GM10266 (cell line): ENCODE measurements around the gene OSBPL10.

Experiments
- DNase-seq: peaks from one replicate; pipeline ENCODE4 v3.0.0; 2012; ENCODE audit errors: extremely low spot score
- TF ChIP-seq, protein P1 (sequence below): IDR thresholded peaks from 2 replicates; pipeline ENCODE4 v1.5.1; 2012; ENCODE audit warnings: mild to moderate bottlenecking, low read depth; ENCODE audit not compliant: control insufficient read depth, insufficient read depth; ENCODE audit errors: missing control alignments

OSBPL10 gene

DNA sequence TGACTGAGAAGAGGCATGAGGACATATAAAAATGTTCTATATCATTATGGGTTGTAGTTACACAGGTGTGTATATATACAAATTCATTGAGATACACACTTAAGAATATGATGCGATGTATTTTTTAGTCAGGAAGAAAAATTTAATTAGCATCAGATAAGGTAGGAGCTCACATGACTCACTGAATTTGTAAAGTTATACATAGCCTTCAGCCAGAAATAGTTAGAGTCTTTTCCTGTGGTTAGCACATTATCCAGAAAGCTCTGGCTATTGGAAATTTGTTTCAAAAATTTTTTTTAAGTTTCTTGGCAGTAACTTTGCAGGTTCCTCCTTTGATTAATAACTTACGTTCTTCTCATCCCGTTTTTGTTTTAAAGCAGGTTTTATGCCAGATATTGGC is 359.7 kb downstream of the OSBPL10 start:
- TF ChIP-seq, protein P1, sequence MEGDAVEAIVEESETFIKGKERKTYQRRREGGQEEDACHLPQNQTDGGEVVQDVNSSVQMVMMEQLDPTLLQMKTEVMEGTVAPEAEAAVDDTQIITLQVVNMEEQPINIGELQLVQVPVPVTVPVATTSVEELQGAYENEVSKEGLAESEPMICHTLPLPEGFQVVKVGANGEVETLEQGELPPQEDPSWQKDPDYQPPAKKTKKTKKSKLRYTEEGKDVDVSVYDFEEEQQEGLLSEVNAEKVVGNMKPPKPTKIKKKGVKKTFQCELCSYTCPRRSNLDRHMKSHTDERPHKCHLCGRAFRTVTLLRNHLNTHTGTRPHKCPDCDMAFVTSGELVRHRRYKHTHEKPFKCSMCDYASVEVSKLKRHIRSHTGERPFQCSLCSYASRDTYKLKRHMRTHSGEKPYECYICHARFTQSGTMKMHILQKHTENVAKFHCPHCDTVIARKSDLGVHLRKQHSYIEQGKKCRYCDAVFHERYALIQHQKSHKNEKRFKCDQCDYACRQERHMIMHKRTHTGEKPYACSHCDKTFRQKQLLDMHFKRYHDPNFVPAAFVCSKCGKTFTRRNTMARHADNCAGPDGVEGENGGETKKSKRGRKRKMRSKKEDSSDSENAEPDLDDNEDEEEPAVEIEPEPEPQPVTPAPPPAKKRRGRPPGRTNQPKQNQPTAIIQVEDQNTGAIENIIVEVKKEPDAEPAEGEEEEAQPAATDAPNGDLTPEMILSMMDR: no peak
- DNase-seq: no peak

DNA sequence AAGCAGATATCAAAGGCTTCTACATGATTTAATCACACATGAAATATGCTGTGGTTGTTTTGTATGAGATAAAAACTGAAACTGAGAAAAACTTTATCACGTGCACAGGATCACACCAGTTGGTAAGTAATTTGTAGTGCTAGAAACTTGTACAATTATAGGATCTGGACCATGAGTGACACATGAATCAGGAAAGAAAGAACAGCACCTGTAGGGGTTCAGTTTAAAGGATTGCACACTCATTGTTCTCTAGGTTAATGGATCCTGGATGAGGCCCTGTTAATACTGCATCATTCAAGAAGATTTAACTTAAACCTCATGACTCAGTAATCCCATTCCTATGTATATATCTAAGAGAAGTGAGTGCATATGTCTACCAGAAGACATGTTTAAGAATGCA is 360.4 kb downstream of the OSBPL10 start:
- no peak for DNase-seq
- TF ChIP-seq, protein P1: no peak

- DNase-seq: no peak
- TF ChIP-seq, protein P1: no peak
These were observed 364.4 kb downstream of the OSBPL10 start for GRCh38 chr3:31616711-31617110.

DNA sequence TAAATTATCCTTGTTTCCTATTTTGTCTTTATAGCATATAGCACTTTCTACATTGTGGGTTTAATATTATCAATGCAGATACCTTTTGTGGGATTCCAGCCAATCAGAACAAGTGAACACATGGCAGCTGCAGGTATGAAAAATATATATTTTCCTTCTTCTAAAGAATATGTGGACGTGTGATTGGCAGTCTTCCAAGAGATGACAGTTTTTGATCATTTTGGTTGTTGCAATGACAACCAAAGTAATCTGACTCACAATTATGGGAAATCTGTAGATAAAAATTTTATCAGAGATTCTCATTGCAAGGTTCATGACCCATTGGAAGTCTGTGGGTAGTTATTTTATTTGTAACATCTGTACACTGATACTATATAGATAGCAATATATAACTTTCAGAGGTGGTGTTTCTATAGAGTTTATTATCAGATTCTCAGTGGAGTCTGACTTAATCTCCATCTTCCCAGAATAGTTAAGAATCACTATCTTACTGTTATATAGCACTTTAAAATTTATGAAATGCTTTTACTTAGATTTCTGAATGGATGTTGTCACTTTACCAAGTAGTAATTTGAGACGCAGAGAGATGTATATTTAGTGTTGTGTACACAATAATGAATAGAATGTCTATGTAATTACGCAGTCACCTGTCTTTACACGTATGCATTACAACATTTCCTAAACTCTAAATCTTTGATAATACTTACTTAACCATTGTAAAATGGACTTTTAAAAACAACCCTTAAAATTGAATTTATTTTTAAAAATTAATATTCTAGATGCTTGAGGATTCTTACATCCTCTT is 365.8 kb downstream of the OSBPL10 start:
- TF ChIP-seq, protein P1: no peak
- no peak for DNase-seq

- no peak for DNase-seq
- TF ChIP-seq, protein P1: no peak
These were observed 366.7 kb downstream of the OSBPL10 start for GRCh38 chr3:31614162-31614921.

DNA sequence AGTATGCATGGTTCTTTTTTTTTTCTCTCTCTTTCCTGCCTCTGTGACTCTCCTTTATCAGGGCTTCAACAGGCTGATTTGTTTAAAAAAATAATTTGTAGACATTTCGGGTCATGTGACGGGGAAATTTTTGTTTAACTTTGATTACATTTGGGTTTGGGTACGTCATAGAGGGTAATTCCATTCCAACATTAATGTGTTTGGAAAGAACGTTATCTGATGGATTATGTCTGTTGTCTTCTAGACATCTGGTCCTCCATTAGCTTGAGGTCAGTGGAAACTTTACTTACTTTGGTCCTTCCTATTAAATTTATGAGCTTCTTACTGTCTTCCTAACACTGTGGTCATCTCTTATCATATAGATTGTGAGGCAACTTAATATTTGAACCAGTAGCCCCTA is 367.4 kb downstream of the OSBPL10 start:
- DNase-seq: no peak
- TF ChIP-seq, protein P1: no peak

DNA sequence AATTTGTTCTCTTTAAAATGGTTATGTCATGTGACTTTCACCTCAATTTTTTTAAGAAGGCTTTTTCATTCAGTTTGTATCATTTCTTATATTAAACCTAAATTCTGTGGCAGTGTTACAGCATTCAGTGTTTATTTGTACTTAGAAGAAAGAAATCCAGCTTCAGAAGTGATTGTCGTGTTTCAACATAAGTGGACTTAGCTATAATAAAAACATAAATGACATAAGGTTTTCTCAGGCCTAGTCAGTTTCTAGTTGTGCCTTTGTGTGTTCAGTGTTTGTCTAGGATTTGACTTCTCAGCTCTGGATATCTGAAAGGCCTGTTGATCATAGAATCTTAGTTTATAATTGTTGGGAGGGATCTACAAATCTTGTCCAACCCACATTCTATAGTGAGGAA is 367.9 kb downstream of the OSBPL10 start:
- no peak for DNase-seq

More for the DNA sequence above, 367.9 kb downstream of the OSBPL10 start:
- TF ChIP-seq, protein P1: no peak
